Measurements from ENCODE around the gene SNCAIP.

- TF ChIP-seq POLR2A (IDR thresholded peaks at IDR 0.05; ENCODE audit: low read depth, low read length) (no peak), RAD21 (IDR thresholded peaks at IDR 0.05; ENCODE audit: low read length) (no peak), MAFK (IDR thresholded peaks at IDR 0.05; ENCODE audit: low read depth, low read length) (no peak), CHD1 (IDR thresholded peaks at IDR 0.05; ENCODE audit: low read depth, low read length) (no peak), USF2 (IDR thresholded peaks at IDR 0.05; ENCODE audit: low read depth, low read length) (no peak), RCOR1 (IDR thresholded peaks at IDR 0.05; ENCODE audit: insufficient replicate concordance, low read length) (no peak), MXI1 (IDR thresholded peaks at IDR 0.05; ENCODE audit: borderline replicate concordance, low read depth, low read length) (no peak), SMC3 (IDR thresholded peaks at IDR 0.05; ENCODE audit: low read depth, low read length) (no peak), CEBPB (IDR thresholded peaks at IDR 0.05; ENCODE audit: low read depth, low read length) (no peak), BHLHE40 (IDR thresholded peaks at IDR 0.05; ENCODE audit: low read depth, low read length) (no peak)
- TF ChIP-seq, protein P1, sequence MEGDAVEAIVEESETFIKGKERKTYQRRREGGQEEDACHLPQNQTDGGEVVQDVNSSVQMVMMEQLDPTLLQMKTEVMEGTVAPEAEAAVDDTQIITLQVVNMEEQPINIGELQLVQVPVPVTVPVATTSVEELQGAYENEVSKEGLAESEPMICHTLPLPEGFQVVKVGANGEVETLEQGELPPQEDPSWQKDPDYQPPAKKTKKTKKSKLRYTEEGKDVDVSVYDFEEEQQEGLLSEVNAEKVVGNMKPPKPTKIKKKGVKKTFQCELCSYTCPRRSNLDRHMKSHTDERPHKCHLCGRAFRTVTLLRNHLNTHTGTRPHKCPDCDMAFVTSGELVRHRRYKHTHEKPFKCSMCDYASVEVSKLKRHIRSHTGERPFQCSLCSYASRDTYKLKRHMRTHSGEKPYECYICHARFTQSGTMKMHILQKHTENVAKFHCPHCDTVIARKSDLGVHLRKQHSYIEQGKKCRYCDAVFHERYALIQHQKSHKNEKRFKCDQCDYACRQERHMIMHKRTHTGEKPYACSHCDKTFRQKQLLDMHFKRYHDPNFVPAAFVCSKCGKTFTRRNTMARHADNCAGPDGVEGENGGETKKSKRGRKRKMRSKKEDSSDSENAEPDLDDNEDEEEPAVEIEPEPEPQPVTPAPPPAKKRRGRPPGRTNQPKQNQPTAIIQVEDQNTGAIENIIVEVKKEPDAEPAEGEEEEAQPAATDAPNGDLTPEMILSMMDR (conservative IDR thresholded peaks at IDR 0.05; ENCODE audit: low read depth, low read length), result no peak
- TF ChIP-seq, protein P2, sequence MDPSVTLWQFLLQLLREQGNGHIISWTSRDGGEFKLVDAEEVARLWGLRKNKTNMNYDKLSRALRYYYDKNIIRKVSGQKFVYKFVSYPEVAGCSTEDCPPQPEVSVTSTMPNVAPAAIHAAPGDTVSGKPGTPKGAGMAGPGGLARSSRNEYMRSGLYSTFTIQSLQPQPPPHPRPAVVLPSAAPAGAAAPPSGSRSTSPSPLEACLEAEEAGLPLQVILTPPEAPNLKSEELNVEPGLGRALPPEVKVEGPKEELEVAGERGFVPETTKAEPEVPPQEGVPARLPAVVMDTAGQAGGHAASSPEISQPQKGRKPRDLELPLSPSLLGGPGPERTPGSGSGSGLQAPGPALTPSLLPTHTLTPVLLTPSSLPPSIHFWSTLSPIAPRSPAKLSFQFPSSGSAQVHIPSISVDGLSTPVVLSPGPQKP (IDR thresholded peaks at IDR 0.05; ENCODE audit: borderline replicate concordance, low read depth, low read length), result no peak
Observed at GRCh38 chr5:122367456-122367855, 55.4 kb downstream of the SNCAIP start.

All from IMR-90 (cell line).